ENCODE data around the gene ZFHX2.
"Not testable (repeated sequence)": the region's sequence is repeated elsewhere in the genome, so short reads cannot be mapped to it uniquely, and the experiment has no call there.

The ZFHX2 gene

DNA sequence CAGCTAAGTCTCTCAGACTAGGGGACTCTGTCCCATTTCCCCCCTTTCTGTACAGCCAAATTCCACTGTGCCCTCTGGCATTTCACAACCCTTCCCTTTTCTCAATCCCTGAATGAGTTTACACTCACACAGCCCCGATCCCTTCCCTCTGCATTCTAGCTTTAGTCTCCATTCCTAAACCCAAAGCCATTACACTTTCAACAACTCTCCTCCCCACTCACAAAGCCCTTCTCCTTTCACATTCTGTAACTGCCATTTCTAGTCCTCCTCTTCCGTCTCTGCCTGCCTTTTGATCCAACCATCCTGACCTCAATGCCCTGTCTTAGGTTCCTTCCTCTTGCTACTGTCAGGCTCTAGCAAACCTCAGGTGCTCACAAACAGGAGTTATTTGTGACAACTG lies 3.6 kb downstream of the ZFHX2 start:
- TF ChIP-seq POLR2A (IDR thresholded peaks at IDR 0.05; ENCODE audit: low read length) = no peak
- TF ChIP-seq GATA1 (IDR thresholded peaks at IDR 0.05; ENCODE audit: low read depth, low read length) = no peak
- DNase-seq = no peak

DNA sequence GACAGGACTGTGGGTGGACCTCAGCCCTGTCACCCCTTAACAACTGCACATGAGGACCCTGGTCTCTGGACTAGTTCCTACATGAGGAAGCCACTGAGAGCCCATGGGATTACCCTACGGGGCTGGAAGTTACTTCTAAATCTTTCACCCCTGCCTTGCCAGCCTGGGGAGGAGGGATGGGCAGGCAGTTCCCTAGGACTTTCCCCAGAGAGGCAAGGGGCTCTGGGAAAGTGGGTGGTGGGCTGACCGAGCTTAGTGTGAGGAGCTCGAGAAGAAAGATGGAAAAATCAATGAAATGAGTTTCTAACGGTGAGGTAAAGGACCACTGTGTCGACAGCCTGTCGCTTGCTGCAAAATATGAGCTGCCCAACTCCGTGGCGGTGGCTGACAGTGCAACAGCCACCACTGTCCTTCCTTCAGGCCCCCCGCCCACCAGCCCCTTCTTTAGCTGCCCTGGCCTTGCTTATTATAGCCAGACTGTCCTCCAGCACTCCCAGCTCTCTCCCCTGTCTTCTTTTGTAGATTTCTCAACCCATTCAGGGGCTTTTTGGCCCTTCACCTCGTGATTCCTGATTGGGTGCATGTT lies 5.0 kb downstream of the ZFHX2 start:
- TF ChIP-seq GATA1 (IDR thresholded peaks at IDR 0.05; ENCODE audit: low read depth, low read length) = no peak
- TF ChIP-seq POLR2A (IDR thresholded peaks at IDR 0.05; ENCODE audit: low read length) = no peak
- no peak for DNase-seq

DNA sequence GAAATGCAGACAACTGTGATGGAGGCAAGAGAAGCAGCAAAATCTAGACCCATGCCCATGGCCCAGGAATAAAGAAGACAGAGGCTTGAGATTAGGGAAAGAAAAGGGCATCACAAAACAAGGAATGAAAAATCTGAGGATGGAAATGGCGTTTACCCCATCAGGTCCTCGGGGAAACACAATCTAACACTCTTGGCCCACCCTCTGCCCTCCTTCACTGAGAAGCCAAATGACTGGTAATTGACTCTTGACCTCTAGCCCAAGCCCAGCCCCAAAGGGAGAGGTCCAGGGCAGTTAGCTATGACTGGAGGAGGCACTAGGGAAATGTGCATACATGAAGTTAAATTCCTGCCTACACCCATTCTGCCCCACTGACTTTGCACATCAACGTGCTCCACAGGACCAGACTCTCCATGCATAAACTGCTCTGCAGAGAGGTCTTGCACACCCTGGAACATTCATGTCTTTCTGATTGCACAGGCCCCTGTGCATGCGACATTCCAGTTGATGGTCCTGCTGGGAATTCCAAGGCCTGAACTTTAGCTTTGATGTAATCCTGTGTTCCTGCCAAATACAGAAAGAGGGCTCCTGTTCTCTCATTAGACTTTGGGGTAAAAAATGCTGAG lies 5.7 kb downstream of the ZFHX2 start:
- TF ChIP-seq GATA1 (IDR thresholded peaks at IDR 0.05; ENCODE audit: low read depth, low read length) = no peak
- no peak for TF ChIP-seq POLR2A (IDR thresholded peaks at IDR 0.05; ENCODE audit: low read length)
- DNase-seq = no peak

DNA sequence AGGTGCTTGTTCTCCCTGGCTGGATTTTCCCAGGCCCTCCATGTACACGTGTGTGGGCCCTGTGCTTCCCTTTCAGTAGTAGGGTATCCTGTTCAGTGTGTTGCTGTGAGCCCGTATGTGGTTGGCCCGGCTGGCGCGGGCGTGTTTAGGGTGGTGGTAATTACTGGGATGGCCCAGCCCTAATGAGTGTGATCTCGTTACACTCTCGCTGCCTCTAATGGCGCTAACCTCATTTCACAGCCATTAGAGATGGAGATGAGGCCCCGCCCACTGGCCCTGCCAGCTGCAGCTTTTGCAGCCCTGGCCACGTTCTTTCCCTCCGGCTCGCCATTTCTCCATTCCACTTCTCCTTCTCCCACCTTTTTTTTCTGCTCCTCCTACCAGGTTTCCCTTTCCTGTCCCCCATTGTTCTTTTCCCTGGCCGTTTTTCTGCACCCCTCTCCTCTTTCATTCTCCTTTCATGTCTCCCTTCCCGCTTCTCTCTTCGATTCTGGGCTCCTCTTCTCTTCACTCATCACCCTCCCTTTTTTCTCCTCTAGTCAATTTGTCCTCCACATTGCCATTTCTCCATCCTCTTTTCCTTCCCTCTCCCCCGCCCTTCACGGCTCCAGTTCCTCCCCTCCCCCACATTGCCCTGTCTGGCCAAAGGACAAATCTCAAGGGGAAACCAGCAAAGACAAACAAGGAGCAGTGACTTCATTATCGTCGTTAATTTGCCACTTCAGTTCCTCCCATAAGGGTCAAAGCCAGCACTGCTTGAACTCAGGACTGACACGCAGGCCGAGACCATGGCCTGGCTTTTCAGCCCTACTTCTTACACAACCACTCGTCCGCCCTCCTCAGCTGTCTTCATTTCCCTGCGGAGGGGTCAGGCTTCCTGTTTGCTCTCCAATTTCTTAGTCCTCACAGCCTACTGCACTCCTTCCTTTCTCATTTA lies 6.8 kb downstream of the ZFHX2 start:
- no peak for DNase-seq
- no peak for TF ChIP-seq GATA1 (IDR thresholded peaks at IDR 0.05; ENCODE audit: low read depth, low read length)
- no peak for TF ChIP-seq POLR2A (IDR thresholded peaks at IDR 0.05; ENCODE audit: low read length)

DNA sequence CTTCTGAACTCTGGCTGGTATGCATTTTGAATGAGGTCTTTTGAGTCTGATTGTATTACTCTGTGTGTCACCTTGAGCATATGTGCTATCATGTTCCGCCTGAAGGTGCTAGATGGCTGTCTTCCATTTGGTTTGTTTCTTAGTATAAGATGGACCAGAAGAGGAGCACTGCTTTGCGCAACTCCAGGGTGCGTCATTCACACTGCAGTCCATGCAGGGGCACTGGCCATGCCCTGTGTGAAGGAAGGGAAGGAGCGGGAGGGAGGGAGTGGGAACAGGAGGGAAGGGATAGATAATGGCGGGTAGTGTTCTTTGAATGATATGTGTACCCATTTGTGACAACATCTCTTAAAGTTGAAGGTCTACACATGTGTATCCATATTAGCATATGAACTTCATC lies 8.2 kb downstream of the ZFHX2 start:
- TF ChIP-seq GATA1 (IDR thresholded peaks at IDR 0.05; ENCODE audit: low read depth, low read length) = no peak
- TF ChIP-seq POLR2A (IDR thresholded peaks at IDR 0.05; ENCODE audit: low read length) = no peak
- no peak for DNase-seq

DNA sequence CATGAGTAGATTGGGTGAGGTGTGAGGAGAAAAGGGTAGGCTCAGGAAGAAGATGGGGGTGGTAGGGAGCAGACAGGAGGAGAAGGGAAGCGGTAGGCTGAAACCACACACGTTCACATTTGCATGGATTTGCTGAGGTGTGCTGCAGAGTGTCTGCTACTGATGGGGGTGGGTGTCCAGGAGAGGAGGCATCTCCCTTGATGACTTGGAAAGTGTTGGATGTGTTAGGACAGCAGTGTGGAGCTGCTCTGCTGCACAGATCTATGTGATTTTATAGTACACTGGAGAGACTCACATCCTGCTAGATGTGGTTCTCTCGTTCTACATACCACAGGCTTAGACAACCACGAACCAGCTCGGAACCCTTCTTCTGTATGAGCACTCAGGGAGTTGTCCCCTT lies 9.3 kb downstream of the ZFHX2 start:
- TF ChIP-seq POLR2A (IDR thresholded peaks at IDR 0.05; ENCODE audit: low read length) (no peak), GATA1 (IDR thresholded peaks at IDR 0.05; ENCODE audit: low read depth, low read length) (no peak)
- DNase-seq = no peak

DNA sequence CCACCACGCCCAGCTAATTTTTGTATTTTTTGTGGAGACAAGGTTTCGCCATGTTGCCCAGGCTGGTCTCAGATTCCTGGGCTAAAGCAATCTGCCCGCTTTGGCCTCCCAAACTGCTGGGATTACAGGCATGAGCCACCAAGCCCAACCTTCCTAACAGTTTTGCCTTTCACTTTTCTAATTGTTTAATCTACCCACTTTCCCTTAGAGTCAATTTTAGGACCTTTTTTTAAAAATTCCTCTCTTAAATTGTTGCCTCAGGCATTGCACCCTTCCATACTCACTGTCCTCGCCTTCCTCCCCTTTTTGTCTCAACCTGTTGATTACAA lies 11.5 kb downstream of the ZFHX2 start:
- TF ChIP-seq GATA1 (IDR thresholded peaks at IDR 0.05; ENCODE audit: low read depth, low read length) = no peak
- no peak for TF ChIP-seq POLR2A (IDR thresholded peaks at IDR 0.05; ENCODE audit: low read length)
- no peak for DNase-seq

DNA sequence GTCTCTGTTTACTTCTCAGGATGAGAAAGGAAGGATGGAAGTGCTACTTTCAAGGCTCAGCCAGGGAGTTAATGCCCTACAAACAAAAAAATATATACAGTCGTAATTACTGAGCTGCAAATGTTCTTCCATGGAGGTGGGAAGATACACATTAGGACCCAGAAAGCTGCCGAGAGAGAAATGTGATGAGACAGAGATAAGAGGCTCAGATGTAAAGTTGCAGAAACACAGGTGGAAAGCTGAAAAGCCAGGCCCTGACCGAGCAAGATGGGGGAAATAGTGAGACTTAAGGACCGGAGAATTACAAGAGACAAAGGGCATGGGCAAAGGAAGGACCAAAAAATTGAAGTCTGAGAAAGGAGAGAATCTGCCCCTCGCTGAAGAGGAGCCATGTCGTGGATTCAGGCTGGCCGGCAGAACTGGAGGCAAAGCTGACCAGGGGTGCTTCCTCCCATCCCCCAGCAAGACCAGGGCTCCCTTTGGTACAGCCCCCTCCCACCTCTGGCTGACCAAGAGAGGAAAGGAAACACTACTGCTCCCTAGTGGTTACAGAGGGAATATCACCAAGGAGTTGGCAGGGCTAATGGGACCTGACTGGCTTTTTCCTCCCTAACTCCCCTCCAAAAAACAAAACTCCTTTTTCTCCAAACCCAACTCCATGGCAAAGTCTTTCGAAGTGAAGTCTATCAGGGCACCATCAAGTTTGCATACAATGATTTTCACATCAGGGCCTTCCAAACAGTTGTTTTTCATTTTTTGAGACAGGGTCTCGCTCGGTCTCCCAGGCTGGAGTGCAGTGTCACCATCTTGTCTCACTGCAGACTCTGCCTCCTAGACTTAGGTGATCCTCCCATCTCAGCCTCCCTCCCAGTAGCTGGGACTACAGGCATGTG lies 12.1 kb downstream of the ZFHX2 start:
- peak; percentile 39 to 64 for DNase-seq
- TF ChIP-seq POLR2A (IDR thresholded peaks at IDR 0.05; ENCODE audit: low read length) (no peak), GATA1 (IDR thresholded peaks at IDR 0.05; ENCODE audit: low read depth, low read length) (no peak)

DNA sequence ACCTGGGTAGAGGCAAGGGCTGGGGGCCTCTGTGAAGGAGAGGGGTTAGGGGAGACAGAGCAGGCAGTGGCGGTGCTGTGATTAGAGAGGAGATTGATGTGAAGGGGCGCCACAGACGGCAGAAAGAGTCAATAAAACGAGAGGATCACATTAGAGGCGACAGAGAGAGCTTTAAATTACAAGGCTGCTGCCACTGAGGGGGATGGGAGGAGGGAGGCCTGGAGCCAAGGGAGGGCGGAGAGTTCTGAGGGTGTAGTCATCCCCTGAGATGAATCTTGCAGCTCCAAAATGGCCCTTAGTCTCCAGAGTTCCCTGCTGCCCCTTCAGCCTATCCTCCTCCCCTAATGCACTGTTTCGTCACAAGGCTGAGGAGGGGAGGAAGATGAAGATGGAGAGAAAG lies 12.8 kb downstream of the ZFHX2 start:
- peak in 1 of 2 experiments; percentile 14 for DNase-seq
- TF ChIP-seq GATA1 (IDR thresholded peaks at IDR 0.05; ENCODE audit: low read depth, low read length) (no peak), POLR2A (IDR thresholded peaks at IDR 0.05; ENCODE audit: low read length) (no peak)

DNA sequence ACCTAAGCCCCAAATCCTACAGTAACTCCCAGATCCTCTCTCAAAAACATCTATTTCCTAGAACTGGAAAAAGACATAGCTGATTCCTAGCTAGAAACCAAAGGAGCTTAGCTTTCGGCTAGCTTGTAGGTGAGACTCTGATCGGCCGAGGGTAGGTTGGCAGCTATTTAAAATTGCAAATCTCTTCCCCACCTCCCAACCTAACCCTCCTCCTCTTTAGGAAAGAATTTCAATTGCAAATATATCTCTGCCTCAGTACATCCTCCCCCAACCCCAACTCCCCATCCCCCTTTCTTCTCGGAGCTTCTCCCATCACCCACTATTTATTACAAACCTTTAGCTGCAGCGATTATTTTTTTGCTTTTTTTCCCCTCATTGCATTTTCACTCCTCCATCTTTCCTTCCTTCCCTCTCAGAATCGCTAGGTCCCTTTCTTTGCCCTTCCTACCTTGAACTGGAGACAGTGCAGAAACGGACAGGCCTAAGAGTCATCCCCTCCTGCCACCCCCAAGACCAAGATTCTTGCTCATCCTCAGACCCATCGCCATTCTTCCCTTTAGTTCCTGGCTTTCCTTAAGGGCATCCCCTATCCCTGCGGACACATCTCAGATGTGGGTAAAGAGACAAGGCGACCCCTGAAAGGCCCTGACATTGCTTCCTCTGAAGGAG lies 13.4 kb downstream of the ZFHX2 start:
- no peak for DNase-seq
- TF ChIP-seq GATA1 (IDR thresholded peaks at IDR 0.05; ENCODE audit: low read depth, low read length) (no peak), POLR2A (IDR thresholded peaks at IDR 0.05; ENCODE audit: low read length) (no peak)

DNA sequence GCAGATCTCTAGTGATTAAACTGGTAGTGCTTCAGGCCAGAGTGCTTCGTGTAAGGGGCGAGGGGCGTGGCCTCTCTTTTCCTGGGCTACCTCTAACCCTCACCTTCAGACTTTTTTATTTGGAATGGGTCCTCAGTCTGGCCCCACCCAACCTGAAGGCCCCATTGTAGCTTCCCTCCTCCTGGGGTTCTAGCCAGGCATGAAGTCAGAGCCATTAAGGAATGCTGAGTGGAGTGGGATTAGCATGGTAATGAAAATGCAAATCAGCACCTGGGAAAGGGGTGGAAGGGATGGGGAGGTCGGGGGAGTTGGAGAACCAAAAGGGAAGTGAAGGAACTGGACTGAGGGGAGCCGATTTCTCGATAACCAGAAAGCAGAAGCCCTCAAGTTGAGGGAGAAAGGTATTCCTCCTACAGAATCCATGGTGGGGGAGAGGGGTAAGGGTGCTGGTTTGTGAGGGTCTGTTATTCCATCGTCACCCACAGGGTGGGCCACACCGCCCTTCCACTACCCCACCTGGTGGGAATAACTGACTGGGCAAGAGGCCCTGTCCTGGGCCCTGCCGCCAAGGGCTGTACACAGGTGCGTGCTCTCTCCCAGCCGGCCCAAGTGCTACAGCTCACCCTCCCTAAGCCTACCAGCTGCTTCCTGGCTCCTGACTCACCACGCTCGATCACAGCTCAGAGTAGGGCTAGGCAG lies 14.1 kb downstream of the ZFHX2 start:
- TF ChIP-seq GATA1 (IDR thresholded peaks at IDR 0.05; ENCODE audit: low read depth, low read length) = no peak
- no peak for TF ChIP-seq POLR2A (IDR thresholded peaks at IDR 0.05; ENCODE audit: low read length)
- no peak for DNase-seq

DNA sequence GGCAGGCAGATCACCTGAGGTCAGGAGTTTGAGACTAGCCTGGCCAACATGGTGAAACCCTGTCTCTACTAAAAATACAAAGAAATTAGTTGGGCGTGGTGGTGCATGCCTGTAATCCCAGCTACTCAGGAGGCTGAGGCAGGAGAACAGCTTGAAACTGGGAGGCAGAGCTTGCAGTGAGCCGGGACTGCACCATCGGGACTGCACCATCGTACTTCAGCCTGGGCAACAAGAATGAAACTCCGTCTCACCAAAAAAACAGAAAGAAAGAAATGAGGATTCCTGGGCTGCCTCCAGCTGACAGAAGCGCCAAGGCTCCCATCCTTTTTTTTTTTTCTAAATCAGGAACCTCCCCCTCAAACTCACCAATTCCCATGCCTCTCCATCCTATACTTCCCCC lies 14.7 kb downstream of the ZFHX2 start:
- DNase-seq = not testable (repeated sequence)

DNA sequence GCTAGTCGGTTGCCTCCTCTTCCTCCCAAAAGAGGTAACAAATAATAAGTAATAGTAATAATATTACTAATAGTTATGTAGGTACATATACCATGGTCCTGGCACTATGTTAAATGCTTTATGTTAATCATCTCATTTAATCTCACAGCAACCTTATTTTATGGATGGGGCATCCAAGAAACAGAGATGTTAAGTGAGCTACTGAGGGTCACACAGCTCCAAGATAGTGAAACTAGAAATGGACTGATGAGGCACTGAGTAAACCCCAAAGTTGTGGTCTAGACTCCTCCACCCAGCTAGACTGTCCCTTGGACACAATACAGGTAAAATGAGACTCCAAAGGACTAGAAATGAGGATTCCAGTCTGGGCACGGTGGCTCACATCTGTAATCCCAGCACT lies 15.1 kb downstream of the ZFHX2 start:
- no peak for DNase-seq
- TF ChIP-seq GATA1 (IDR thresholded peaks at IDR 0.05; ENCODE audit: low read depth, low read length) (no peak), POLR2A (IDR thresholded peaks at IDR 0.05; ENCODE audit: low read length) (no peak)

Data from erythroblast (primary cell).